Activated naive CD4-positive, alpha-beta T cell treated with anti-CD3 and anti-CD28 coated beads, Interleukin-2, amount 10 ng/mL, durations not matched to agents 5 hours and 36 hours (primary cell): Measurements from ENCODE around the gene ATP2A2. TPM values are rescaled to one million over a fixed set of nuclear protein-coding genes. Genes with fewer than 3 reads are reported as not detected.

Experiments used
- total RNA-seq, 2 experiments: library from RNA; stranded (reverse); gene quantifications; one replicate each; pipeline ENCODE4 v1.2.3, GENCODE V29; 2021

The ATP2A2 gene
- 100 to 1,000 TPM; 113 to 114 TPM for total RNA-seq

DNA sequence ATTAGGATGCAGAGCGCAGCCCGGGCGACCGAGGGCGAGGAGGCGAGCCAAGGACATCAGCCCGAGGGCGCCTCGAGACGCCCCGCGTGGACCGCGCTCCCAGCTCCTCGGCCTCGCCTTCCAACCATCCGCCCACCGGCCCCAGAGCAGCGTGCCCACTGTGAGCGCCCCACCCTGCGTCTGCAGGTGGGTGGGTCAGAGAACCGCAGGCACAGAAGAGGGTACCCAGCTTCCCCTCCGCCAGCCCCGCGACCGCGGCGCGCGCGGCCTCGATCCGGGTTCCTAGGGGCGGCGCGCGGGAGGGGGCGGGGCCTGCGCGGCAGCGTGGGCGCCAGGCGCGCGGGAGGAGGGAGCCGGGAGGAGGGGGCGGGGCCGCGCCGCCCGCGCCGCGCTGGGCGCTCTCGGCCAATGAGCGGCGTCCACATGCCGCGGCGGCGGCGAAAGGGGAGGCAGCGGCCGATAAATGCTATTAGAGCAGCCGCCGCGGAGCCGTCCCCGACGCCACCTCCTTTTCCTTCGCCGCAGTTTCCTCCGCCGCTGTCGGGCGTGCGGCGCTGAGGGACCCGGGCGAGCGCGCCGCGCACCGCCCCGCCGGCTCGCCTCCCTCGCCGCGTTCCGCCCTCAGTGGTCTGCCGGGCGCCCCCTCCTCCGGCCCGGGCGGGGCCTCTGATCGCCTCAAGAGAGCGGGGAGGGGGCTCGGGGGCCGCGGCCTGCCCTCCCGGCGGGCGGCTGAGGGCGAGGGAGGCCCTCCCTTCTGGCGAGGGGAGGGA lies at the start of gene ATP2A2:
ATP2A2 (plus strand) TSS at position 469 of the 770 bp plus-strand sequence. CDS start 543 bp downstream, outside the sequence.

Other genes starting within 250 kb of the ATP2A2 start
- gene C12orf76, start 232.7 kb upstream of the ATP2A2 start, total RNA-seq, result 10 to 100 TPM; 29.8 to 31.7 TPM
- gene IFT81, start 156.9 kb upstream of the ATP2A2 start, total RNA-seq, result 1 to 10 TPM; 2.1 to 2.4 TPM
- gene ANAPC7, start 122.5 kb downstream of the ATP2A2 start, total RNA-seq, result 10 to 100 TPM; 48.9 to 49.8 TPM
- gene ARPC3, start 169.1 kb downstream of the ATP2A2 start, total RNA-seq, result 100 to 1,000 TPM; 394 to 400 TPM
- gene GPN3, start 187.0 kb downstream of the ATP2A2 start, total RNA-seq, result 10 to 100 TPM; 16.9 TPM
- gene FAM216A, start 187.6 kb downstream of the ATP2A2 start, total RNA-seq, result 10 to 100 TPM; 17.3 to 19.8 TPM
- gene VPS29, start 220.9 kb downstream of the ATP2A2 start, total RNA-seq, result 100 to 1,000 TPM; 123 to 124 TPM
- under 1 TPM; 0.89 to 0.91 TPM for gene RAD9B, start 221.1 kb downstream of the ATP2A2 start, total RNA-seq